ENCODE measurements around the gene CARMIL3.
A peak's percentile ranks its signal among the peaks of the same experiment; 100 is the strongest.
"Not testable (repeated sequence)": the region's sequence is repeated elsewhere in the genome, so short reads cannot be mapped to it uniquely, and the experiment has no call there.

CARMIL3 gene

GRCh38 chr14:24013654-24014514 is 37.9 kb upstream of the CARMIL3 start:
- TF ChIP-seq, protein P1, sequence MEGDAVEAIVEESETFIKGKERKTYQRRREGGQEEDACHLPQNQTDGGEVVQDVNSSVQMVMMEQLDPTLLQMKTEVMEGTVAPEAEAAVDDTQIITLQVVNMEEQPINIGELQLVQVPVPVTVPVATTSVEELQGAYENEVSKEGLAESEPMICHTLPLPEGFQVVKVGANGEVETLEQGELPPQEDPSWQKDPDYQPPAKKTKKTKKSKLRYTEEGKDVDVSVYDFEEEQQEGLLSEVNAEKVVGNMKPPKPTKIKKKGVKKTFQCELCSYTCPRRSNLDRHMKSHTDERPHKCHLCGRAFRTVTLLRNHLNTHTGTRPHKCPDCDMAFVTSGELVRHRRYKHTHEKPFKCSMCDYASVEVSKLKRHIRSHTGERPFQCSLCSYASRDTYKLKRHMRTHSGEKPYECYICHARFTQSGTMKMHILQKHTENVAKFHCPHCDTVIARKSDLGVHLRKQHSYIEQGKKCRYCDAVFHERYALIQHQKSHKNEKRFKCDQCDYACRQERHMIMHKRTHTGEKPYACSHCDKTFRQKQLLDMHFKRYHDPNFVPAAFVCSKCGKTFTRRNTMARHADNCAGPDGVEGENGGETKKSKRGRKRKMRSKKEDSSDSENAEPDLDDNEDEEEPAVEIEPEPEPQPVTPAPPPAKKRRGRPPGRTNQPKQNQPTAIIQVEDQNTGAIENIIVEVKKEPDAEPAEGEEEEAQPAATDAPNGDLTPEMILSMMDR (IDR thresholded peaks at IDR 0.05): peak; percentile 87 to 93
- no peaks in the 10 kb centered on the region for H3K27me3 ChIP-seq

GRCh38 chr14:24015745-24016144 is 36.1 kb upstream of the CARMIL3 start:
- DNase-seq, H3K27ac ChIP-seq, H3K9me3 ChIP-seq, H3K27me3 ChIP-seq, H3K4me3 ChIP-seq, H3K36me3 ChIP-seq: not testable (repeated sequence)
- H3K4me1 ChIP-seq: peaks cover 0 to 21% (median 11%) of the 10 kb centered on the region in 4 donors
- intact Hi-C loops (cut with DNase I; ENCODE audit: low total_unique reads): loop anchor here (2.0 kb wide), 1 partner anchor 43 kb away; no protein-coding TSS in a partner anchor

More at GRCh38 chr14:24013654-24014514, 37.9 kb upstream of the CARMIL3 start:
- H3K27ac ChIP-seq: no peak overlapping the region
- peak in 1 of 2 donors; percentile 27 for DNase-seq
- intact Hi-C loops (cut with DNase I; ENCODE audit: low total_unique reads): loop anchor here (5.0 kb wide), 1 partner anchor 93 kb away; no protein-coding TSS in a partner anchor
- H3K36me3 ChIP-seq: no peaks in the 10 kb centered on the region
- peaks cover 0 to 21% (median 11%) of the 10 kb centered on the region in 4 donors for H3K4me1 ChIP-seq
- H3K4me3 ChIP-seq: no peak overlapping the region
- H3K9me3 ChIP-seq: no peaks in the 10 kb centered on the region

DNA sequence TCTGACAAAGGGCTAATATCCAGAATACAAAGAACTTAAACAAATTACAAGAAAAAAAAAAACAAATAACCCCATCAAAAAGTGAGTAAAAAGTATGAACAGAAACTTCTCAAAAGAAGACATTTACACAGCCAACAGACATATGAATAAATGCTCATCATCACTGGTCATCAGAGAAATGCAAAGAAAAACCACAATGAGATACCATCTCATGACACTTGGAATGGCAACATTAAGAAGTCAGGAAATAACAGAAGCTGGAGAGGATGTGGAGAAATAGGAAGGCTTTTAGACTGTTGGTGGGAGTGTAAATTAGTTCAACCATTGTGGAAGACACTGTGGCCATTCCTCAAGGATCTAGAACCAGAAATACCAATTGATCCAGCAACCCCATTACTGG is 32.8 kb upstream of the CARMIL3 start:
- H3K4me3 ChIP-seq; H3K27me3 ChIP-seq; H3K27ac ChIP-seq; H3K36me3 ChIP-seq; H3K9me3 ChIP-seq; H3K4me1 ChIP-seq; intact Hi-C loops (cut with DNase I; ENCODE audit: low total_unique reads); DNase-seq: not testable (repeated sequence)

DNA sequence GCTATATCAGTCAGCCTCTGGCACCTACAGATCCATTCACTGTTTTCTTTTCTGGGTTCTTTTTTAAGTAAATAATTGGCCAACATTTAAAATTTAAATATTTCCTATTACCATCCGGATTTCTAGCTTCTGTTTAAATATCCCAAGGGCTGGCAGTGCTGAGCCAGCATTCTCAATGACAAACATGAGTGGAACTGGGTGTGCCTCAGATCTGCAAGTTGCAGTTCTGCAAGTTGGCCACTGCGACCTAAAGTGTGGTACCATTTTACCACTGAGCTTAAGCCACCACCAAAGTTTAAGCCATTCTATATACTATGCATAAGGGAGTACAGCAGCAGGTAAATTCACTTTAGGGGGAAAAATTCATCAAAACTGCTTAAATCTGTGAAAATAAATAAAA is 31.9 kb upstream of the CARMIL3 start:
- intact Hi-C loops (cut with DNase I; ENCODE audit: low total_unique reads): not testable (repeated sequence)

GRCh38 chr14:24020520-24020919 is 31.3 kb upstream of the CARMIL3 start:
- intact Hi-C loops (cut with DNase I; ENCODE audit: low total_unique reads); DNase-seq; H3K4me3 ChIP-seq: not testable (repeated sequence)

More for the DNA sequence above, 31.9 kb upstream of the CARMIL3 start:
- H3K27me3 ChIP-seq, H3K4me3 ChIP-seq, H3K9me3 ChIP-seq, H3K4me1 ChIP-seq, H3K36me3 ChIP-seq, DNase-seq, H3K27ac ChIP-seq: not testable (repeated sequence)

GRCh38 chr14:24024939-24025418 is 26.8 kb upstream of the CARMIL3 start:
- H3K9me3 ChIP-seq; H3K36me3 ChIP-seq; intact Hi-C loops (cut with DNase I; ENCODE audit: low total_unique reads): not testable (repeated sequence)

More at GRCh38 chr14:24020520-24020919, 31.3 kb upstream of the CARMIL3 start:
- H3K36me3 ChIP-seq, H3K4me1 ChIP-seq, H3K9me3 ChIP-seq, H3K27me3 ChIP-seq, H3K27ac ChIP-seq: not testable (repeated sequence)

DNA sequence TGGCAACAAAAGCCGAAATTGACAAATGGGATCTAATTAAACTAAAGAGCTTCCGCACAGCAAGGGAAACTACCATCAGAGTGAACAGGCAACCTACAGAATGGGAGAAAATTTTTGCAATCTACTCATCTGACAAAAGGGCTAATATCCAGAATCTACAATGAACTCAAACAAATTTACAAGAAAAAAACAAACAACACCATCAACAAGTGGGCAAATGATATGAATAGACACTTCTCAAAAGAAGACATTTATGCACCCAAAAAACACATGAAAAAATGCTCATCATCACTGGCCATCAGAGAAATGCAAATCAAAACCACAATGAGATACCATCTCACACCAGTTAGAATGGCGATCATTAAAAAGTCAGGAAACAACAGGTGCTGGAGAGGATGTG is 22.1 kb upstream of the CARMIL3 start:
- DNase-seq; H3K9me3 ChIP-seq; H3K27me3 ChIP-seq; H3K4me1 ChIP-seq; H3K27ac ChIP-seq; H3K4me3 ChIP-seq; H3K36me3 ChIP-seq; intact Hi-C loops (cut with DNase I; ENCODE audit: low total_unique reads): not testable (repeated sequence)

More at GRCh38 chr14:24024939-24025418, 26.8 kb upstream of the CARMIL3 start:
- not testable (repeated sequence) for H3K27ac ChIP-seq, H3K4me1 ChIP-seq, H3K27me3 ChIP-seq, H3K4me3 ChIP-seq, DNase-seq

DNA sequence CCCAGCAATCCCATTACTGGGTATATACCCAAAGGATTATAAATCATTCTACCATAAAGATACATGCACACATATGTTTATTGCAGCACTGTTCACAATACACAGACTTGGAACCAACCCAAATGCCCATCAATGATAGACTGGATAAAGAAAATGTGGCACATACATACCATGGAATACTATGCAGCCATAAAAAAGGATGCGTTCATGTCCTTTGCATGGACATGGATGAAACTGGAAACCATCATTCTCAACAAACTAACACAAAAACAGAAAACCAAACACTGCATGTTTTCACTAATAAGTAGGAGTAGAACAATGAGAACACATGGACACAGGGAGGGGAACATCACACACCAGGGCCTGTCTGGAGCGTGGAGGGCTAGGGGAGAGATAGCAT is 20.5 kb upstream of the CARMIL3 start:
- H3K4me1 ChIP-seq; H3K27ac ChIP-seq; H3K9me3 ChIP-seq; H3K27me3 ChIP-seq; H3K36me3 ChIP-seq; DNase-seq; H3K4me3 ChIP-seq; intact Hi-C loops (cut with DNase I; ENCODE audit: low total_unique reads): not testable (repeated sequence)

DNA sequence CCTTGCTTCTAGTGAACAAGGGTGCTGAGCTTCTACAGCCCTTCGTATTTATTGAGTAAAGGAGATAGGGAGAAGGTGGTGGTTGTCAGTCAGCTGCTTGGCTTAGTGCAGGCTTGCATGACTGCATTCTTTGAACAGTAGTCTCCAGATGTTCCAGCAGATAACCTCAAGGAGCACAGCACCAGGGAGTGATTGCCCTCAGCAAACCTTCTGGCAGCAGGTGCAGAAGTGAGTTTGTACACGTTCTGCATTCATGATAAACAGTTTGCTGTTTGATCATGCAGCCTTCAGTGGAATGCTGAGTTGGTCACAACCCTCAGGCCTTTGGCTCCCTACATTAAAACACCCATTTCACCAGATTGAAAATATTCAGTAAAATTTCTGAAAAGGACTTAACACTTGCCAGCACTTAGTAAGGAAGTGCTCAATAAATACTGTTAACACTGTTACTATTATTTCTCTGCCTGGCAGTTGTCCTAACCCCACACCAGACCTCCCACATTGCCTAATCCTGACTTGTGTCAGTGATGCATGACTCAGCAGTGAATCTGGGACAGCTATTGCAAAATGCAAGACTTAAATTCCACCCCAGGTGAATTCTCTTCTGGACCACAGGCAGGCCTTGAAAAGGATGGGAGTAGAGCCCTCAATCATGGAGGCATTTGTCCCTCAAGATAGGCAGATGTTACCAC is 18.9 kb upstream of the CARMIL3 start:
- peak in 1 of 2 donors; percentile 69 for DNase-seq

DNA sequence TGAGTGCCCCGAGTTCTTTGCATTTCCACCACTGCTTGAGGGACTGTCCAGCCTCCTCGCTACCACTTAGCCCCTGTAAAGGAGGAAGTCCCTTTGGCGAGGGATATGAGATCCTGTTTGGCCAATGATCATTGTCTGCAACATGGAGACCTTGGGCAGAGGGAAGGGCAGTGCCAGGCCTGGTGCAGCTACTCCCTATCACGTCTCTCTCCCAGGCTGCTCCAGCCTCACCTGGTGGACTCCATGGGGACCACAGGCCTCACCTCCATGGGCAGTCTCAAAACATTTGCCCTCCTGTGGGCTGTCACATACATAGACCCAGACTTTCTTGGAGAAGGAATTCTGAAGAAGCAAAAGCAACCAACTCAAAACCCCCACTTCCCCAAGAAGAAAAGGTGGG is 16.0 kb upstream of the CARMIL3 start:
- intact Hi-C loops (cut with DNase I; ENCODE audit: low total_unique reads); DNase-seq; H3K4me1 ChIP-seq; H3K36me3 ChIP-seq; H3K27me3 ChIP-seq; H3K9me3 ChIP-seq: not testable (repeated sequence)
- Histone ChIP-seq H3K27ac (peak overlapping the region; percentile 82 to 96), H3K4me3 (peak overlapping the region; percentile 52 to 68)

More for the DNA sequence above, 18.9 kb upstream of the CARMIL3 start:
- H3K27ac ChIP-seq: no peak overlapping the region
- H3K4me1 ChIP-seq: peaks cover 0 to 5% (median 2%) of the 10 kb centered on the region in 4 donors
- no peaks in the 10 kb centered on the region for H3K36me3 ChIP-seq
- intact Hi-C loops (cut with DNase I; ENCODE audit: low total_unique reads): no loop called here
- TF ChIP-seq, protein P1 (IDR thresholded peaks at IDR 0.05): no peak
- H3K9me3 ChIP-seq: peaks cover 0 to 7% (median 0%) of the 10 kb centered on the region in 3 donors
- no peak overlapping the region for H3K4me3 ChIP-seq
- no peaks in the 10 kb centered on the region for H3K27me3 ChIP-seq
